HG03097 (cell line): ENCODE measurements around the gene ARHGAP22.

Experiments
- ATAC-seq: cut with Tn5 transposase; IDR thresholded peaks from one replicate; pipeline ENCODE4 v1.9.1; 2021; ENCODE audit not compliant: unreplicated experiment, low FRiP score

Gene ARHGAP22

DNA sequence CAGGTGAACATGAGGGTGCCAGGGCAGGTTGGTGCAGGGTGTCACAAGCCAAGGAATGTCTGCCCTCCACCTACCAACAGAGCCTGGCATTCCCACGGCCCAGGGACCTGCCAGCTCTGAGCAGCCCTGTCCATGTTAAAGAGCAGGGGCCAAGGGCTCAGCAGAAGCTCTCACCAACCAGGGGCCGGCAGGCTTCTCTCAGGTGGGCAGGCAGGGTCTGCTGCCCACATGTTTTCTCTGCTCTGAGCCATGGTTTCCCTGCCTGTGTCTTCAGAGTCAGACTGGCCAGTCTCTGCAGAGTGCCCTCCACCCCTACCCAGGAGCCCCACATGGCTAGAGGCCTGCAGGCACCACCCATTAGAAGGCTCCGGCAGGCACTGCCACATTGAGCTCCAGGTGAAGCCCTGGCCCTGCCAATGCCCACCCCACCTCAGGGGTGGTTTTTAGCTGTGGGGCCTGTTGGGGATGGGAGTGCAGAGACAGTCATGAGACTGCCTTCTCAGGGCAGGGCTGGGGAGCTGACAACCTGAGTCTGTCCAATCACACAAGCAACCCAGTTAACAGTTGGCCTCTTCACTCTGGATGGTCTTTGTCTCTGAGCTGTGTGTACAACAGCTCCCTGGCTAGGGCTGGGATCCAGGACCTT lies 135.9 kb downstream of the ARHGAP22 start:
- ATAC-seq: no peak

DNA sequence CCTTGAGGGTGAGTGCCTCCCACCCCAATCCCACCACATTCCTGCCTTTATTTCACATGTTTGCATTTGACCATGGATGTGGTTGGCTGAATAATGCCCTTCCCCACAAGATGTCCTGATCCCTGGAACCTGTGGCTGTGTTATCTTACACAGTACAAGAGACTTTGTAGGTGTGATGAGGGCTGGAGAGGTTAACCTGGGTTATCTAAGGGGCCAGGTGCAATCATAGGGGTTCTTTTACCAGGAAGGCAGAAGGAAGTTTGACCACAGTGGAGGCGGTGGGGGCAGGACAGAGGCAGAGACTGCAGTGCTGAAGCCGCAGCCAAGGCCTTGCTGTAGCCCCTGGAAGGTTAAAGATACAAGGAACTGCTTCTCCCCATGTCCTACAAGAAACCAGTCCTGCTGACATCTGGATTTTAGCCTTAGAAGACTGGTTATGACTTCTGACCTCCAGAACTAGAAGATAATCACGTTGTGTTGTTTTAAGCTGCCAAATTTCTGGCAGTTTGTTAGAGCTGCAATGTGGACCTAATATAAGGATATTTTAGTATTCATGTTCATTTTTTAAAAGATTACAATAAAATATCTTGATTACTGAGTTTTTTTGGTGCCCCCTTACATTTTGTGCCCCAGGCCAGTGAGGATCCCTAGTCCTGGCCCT lies 136.6 kb downstream of the ARHGAP22 start:
- ATAC-seq: no peak

DNA sequence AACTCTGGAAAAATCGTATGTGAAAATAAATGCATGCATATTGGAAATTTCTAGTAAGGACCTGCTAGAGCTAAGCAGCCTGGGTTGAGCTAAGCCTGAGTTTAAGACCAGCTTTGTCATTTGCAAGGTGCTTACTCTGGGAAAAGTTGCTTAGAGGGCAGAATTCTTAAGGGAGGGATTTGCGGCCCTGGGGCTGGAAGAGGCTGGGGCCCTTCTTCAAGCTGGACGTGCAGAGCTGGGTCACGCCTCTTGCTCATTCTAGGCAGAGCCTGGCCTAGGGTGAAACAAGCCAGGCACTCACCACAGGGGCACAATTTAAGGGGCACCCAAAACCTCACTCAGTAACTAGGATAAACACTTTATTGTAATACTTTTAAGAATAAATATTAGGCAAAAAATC lies 137.2 kb downstream of the ARHGAP22 start:
- ATAC-seq: no peak

DNA sequence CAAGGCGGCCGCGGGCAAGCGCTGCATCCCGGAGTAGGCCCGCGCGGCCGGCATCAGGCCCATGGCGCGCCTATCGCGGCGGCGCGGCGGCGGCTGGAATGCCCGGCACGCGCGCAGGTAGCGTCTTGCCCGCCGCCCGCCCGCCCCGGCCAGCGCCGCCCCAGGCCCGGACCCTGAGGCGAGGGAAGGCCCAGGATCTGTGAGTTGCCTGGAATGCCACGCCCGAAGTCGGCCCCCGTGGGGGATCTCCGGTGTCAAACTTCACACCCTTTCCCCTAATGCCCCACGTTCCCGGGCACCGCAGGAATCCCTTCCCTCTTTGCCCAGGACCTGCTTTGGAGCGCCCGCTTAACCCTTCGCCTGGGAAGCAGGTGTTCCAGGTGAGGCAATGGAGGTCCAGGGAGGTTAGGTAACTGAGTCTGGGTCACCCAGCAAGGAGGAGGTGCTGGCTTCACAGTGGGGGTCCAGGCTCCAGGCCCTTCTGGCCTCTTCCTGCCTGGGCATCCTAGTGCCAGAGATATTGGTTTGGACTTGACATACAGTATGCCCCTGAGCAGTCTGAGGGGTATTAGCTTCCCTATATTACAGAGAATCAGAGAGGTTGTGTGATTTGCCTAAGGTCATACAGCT lies 138.1 kb downstream of the ARHGAP22 start:
- ATAC-seq: no peak

DNA sequence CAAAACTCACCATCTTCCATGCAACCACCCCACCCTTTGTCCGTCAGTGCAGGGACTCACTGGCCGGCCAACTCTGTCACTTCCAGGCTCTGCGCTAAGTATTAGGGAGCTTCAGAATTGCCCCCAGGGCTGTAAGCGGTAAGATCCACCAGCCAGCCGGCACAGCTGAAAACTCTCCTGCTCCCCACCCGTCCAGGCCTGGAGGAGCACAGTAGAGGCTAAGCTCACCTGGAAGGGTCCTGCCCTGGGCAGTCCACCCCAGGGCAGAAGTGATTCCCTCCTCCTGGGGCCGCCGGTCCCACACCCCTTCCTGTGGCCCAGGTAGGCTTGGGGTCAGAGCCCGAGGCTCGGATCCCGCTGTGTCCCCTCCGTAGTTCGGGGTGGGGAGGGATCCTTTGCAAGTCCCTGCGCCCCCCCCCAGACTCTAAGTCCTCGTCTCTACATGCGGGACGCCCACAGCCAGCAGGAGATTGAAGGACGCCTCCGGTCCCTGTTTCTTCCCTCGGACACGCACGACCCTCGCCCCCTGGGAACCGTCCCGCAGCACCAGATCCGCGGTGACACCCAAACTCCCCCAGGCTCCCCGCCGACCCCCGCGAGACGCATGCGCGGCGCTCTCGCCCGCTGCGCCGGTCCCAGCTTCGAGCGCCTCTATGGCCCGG lies 138.9 kb downstream of the ARHGAP22 start:
- no peak for ATAC-seq

DNA sequence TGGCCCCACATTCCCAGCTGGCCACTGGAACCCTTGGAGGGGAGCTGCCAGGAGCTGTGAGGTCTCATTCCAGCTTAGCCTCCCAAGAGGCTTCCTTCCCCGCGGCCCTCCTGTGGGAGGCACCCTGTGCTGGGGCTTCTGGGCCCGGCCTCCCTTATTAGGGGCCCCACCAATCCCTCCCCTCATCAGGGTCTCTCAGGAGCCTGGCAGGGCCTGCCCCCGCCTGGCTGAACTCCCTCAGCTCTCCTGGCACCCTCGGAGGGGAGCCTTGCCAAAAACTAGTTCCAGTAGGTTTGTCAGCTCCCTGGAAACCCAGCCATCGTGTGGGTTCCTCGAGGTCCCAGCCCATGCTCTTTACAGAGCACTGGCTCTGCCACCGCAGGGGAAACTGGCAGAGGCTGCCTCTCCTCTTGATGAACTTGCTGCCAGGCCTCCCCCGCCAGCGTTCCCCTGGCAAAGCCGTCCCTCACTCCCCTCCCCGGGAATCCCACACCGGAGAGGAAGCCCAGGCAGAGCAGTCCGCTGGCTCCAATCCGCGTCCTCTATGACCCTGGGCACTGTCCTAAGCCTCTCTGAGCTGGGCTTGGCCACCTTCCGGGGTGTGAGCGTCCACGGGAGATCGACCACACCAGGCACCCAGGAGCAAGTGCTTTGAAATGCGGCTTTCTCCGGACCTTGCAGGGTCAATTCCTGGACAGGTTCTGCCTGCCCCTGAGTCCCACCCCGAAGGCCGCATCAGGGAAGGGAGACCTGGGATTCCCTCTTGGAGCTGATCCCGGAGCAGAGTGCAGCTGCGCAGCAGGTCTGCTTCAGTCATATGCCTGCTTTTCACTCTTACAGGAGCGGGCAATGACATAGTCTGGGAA lies 139.8 kb downstream of the ARHGAP22 start:
- no peak for ATAC-seq

DNA sequence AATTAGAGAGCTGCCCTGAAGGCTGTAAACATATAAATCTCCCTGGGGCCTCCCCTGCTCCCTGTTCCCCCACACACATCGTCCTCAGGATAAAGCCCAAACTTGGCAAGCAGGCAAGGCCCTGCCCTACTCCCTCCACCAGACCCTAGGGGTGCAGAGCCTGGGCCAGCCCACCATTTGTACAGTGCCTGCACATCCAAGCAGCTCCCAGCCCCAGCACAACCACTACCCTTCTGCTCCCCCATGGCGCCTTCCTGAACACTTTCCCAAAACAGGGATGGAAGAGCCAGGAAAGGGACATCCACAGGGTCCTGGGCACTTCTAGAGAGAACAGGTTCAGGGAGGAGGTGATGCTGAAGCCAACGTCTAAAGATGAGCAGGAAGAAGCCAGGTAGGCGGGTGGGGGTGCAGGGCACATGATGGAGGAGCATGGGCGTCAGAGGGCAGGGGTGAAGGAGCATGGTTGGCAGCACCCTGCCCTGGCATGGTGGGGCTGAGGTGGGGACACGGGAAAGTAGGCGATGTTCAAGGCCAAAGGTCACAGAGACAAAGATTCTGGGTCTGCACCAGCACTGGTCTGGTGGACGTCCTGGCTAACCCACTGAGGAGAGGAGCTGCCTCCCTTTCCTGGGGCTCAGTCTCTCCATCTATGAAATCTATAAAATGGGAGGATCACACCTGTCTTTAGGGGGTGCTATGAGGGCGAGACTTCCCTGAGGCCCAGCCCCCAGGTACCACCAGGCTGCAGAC lies 140.6 kb downstream of the ARHGAP22 start:
- ATAC-seq: no peak

DNA sequence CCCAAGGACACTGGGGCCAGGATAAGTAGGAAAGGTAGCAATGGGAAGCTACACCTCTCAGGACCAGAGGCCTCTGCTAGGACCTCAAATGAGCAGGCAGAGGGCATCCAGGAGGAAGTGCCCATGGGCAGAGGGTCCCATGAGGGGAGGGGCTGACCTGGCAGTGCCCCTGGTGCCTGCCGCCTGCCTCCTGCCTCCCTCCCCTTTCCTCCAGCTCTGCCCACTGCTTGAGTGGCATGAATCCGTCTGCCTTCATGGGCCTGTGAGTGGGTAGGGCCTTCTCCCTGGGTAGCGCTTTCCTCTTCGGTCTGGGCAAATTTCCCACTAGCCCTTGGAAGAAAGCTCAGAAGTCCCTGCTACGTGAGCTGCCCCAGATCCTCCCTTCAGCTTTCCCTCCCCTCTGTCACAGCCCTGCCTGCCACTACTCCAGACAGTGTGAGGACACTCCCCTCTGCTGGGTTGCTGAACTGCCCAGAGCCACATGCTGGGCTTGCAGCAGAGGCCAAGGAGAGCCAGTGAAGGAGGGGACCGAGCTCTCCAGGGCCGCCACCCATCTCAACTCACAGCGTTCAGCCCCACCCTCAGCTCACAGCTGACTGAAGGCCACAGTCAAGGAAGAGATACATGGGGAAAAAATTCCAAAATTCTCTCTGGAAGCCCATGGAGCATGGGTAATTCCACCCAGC lies 141.4 kb downstream of the ARHGAP22 start:
- ATAC-seq: no peak

DNA sequence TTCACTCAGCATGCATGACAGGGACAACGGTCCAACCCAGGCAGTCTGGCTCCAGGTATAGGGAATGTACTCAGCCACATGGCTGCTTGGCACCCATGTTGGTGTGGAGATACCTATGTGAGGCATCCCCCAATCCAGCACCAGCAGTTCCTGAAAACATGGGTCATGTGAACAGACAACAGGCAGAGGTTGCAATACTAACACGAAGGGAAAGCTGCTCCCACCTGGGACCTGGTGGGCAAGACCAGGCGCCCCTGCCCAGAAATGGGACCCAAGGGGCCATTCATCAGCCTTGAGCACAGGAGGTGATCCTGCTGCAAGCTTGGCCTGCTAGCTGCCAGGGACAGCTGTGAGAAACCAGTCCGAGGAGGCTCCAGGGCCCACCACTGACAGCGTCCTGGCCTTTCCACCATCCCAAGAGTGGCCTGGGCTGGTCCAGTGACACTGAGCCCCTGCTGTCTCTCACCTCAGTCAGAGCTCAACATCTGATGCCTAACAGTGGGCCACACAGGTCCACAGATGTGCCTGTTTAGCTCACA lies 142.3 kb downstream of the ARHGAP22 start:
- no peak for ATAC-seq

DNA sequence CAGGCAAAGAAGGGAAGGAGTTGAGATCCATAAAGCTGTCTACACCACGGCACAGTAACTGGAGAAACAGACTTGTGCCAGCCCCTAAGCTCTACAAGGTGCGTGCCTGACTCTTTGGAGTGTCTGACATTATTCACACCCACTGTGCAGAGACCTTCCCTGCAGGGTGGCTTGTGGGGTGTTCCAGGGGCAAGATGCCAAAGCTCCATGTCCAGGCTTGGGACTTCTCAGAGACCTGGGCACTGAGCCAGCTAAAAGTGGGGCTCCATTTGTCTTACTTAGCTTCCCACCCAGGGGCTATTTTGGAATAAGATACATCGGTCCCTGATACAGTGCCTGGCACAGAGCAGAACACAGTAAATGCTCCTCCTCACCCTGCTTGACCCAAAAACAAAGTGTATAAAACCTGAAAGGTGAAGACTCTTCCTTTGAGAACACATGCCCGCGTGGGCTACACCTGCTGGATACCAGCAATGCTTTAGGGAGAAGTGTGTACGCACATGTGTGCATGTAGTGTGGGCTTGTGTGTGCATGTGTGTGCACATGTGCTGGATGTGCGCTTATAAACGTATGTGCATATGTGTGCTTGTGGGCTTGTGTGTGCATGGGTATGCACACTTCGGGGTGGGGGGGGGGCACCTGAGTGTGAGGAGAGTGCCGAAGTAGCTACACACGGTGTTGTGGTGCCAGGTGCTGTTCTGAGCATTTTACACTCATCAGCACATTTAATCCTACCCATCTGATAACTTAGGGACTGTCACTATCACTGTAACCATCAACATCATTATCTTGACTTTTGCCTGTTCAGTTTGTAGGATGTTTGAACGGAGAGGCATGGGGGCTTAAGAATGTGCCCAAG lies 143.0 kb downstream of the ARHGAP22 start:
- no peak for ATAC-seq

DNA sequence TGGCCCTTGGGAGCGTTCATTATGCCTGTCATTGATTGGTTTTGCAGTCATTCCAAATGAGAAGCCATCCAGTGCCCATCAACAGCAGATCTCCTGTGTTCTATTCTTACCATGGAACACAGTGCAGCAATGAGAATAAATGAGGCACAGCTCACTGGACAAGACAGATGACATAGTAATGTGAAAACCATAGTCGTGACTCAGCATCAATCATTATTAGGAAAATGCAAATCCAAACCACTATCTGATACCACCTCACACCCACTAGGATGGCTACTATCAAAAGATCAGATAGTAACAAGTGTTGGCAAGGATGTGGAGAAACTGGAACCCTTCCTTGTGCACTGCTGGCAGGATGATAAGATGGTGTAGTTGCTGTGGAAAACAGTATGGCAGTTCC lies 144.7 kb downstream of the ARHGAP22 start:
- ATAC-seq: no peak

DNA sequence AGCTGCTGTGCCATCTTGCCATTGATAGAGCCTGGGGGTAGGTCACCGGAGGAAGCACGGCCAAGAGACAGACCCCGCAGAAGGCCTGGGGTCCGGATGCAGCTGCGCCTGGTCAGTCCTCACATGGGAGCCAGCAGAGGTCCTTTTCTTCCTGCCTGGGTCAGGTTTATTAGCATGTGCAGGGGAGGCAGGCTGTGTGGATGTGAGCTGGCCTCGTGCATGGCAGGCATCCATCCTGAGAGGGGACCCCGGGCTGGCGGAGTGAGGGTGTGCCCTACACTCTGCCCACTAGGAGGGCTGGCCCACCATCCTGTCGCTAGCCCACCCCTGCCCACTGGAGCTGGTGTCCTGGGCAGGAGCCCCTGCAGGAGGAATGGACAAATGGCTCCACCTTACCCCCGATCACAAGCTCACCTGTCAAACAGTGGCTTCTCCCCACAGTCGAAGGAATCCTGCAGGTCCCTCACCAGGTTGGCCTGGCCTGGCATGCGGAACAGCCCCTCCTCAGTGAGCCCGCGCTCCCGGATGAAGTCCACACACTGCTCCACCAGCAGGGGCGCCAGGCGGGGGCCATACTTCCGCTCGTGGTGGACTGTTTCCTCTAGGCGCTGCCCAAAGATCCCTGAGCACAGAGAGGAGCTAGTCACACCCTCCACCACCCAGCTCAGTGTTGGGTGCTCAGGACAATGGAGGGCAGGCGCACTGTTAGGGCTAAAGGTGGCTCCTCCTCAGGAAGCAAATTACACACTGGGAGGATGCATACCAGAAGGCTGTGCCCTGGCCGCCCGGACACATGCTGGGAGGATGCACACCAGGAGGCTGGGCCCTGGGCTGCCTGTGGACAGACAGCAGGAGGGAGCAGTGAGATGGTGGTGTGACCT lies 145.4 kb downstream of the ARHGAP22 start:
- ATAC-seq: no peak

DNA sequence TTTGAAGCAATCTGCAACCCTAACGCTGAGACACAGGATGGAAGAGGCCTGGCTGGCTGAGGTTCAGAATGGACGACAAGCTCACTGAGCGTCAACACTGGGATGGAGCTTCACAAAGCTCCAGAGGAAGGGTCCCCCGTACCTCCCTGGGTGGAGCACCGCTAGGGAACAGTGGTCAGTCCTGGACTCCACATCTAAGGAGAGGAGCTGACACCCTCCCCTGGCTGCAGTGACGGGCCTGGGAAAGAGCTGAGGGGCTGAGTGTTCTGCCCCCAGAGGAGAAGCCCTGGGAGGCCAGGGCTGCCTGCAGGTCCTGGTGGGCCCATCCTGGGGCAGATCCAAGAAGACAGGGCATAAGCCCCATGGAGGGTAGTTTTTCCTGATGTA lies 146.2 kb downstream of the ARHGAP22 start:
- no peak for ATAC-seq

DNA sequence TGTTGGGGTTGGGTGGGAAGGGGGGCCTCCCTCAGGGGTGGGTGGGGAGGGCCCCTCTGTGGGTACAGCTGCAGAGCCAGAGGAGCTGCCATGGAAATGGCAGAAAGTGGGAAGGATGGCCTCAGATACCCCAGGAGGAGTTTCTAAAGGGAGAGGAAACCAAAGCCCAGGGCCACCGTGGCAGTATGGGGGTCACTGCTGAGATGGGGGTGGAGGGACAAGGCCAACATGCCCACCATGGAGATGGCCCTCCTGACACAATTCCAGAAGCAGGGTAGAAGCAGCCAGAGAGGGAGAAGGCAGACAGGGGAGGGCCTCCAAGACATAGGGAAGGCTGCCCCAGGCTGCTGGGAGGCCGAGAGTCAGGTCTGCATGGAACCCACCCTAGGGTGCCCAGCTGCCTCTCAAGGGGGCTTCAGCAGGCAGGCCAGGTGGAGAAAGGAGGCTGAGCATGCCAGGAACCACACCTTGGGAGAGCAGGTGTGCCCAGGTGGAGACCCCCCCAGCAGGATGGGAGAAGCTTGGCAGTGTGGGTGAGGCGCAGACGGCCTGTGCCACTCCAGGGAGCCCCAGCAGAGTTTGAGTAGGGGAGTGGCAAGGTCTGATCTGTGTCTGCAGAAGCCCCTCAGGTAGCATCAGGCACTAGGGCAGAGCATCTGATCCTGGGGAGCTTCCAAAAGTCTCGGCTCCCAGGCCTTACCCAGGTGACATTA lies 146.8 kb downstream of the ARHGAP22 start:
- no peak for ATAC-seq

DNA sequence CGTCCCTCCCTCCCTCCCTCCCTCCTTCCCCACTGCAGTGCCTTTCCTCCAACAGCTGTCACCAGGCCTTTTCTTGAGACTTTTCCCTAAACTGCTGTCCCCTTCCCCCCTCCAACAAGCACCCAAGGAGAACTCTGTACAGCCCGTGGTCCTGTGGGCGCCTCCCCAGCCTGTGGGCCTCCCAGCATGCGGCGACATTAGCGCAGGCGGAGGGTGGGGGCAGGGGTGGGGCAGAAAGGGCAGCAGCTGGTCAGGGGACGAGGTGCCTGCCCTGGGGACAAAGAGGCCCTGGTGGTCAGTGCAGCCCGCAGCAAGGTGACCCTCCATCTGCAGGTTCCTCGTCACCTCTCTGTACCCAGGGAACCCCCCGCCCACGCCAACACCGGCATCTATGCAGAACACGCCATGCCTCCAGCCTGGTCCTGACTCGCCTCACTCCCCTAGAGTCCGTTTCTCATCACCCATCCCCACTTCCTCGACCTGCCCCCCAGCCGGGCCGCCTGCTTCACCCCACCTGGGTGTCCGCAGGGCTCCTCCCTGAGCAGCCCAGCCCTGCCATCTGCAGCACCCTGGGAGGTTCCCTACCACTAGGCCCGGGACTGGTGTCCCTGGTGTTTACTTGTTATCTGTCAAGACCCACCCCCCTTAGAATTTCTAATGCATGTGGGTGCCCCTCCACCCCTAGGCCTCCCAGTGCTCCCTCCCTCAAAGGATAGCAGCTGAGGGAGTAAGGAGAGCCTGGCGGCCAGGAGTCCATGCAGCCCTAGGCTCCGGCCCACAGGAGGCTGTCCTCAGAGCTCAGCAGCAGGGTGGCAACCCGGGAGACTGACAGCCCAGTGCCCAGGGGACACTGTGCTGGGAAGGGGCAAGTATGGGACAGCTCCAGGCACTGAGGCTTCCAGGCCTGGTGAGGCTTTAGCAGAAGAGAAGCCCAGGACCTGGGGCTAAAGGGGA lies 147.8 kb downstream of the ARHGAP22 start:
- ATAC-seq: no peak
